HG02970 (cell line): ENCODE results near the gene NDST1.

Experiments used
- ATAC-seq: cut with Tn5 transposase; IDR thresholded peaks from one replicate; pipeline ENCODE4 v1.9.1; 2021; ENCODE audit warnings: mild to moderate bottlenecking, moderate library complexity, moderate number of reproducible peaks; ENCODE audit not compliant: unreplicated experiment, low FRiP score

The NDST1 gene

DNA sequence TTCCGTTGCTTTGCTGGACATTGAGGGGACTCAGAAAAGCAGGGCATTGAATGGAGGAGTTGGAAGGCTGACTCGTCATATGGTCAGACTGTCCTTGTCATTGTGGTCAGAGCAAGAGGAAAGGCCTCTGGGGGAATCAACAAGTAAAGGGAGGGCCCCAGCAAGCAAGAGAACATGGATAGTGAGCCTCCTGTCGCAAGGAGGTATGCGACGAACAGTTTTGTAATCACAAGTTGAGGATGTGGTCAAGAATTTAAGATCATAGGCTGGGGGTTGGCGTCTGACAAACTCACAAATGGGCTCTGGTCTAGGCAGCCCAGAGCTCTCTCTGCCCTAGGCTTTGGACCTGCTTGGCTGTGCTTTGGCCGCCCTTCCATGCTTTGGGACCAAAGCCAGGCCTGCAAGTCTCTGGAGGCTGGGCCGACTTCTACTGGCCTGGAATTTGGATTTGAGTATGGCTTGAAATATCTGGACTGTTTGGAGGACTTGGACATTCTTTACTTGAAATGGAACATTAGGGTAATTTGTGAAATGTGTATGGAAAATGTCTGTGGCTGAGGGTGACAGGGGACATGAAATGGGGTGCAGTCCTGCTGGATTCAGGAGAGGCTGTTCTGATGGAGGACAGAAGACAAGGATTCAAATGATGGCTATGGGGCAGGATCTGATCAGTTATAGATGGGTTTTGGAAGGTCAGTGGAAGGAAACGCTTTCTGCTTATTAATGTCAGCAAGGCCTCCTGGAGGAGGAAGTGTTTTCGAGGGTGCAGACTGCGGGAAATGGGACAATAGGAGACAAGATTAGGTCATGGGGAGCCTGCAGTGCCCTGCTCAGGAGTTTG is 19.2 kb upstream of the NDST1 start:
- no peak for ATAC-seq

GRCh38 chr5:150489360-150490295 is 18.3 kb upstream of the NDST1 start:
- peak; percentile 70 for ATAC-seq

DNA sequence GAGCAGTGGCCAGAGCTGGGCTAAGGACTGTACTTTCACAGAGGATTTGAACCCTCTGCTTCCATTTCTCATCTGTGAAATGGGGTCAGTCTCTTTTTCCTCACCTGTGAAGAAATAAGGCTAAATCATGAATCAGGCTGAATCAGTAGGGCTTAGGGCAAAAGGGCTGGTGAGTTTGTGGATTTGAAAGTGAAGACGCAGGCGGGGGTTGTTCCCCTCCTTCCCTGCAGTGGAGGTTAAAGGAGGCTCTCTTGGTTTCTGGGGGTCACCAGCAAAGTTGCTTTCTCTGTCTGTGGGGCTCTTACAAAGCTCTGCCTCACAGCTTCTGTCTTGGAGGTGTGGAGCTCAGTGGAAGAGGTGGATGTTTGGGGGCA is 17.6 kb upstream of the NDST1 start:
- no peak for ATAC-seq

DNA sequence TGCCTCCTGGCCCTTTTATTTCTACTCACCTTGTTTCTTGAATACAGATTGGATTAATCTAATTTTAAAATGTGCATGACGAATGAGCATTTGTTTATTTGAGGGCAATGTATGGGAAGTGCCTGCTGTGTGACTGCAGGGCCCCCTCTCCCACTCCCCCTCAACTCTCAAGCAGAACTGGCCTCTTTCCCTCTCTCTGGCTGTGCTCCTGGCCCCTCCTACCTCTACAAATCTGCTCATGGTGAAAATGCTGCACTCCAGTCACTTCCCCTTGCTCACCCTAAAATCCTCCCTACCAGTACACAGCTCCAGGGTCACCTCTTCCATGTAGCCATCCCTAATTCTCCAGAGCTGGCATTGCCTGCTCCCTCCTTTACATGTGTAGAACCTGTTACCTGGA is 17.2 kb upstream of the NDST1 start:
- ATAC-seq, result no peak

GRCh38 chr5:150491876-150492275 is 16.1 kb upstream of the NDST1 start:
- no peak for ATAC-seq

GRCh38 chr5:150492621-150493020 is 15.3 kb upstream of the NDST1 start:
- no peak for ATAC-seq

GRCh38 chr5:150496098-150496497 is 11.8 kb upstream of the NDST1 start:
- no peak for ATAC-seq

- ATAC-seq, result no peak
These were observed 11.4 kb upstream of the NDST1 start for GRCh38 chr5:150496534-150496933.

DNA sequence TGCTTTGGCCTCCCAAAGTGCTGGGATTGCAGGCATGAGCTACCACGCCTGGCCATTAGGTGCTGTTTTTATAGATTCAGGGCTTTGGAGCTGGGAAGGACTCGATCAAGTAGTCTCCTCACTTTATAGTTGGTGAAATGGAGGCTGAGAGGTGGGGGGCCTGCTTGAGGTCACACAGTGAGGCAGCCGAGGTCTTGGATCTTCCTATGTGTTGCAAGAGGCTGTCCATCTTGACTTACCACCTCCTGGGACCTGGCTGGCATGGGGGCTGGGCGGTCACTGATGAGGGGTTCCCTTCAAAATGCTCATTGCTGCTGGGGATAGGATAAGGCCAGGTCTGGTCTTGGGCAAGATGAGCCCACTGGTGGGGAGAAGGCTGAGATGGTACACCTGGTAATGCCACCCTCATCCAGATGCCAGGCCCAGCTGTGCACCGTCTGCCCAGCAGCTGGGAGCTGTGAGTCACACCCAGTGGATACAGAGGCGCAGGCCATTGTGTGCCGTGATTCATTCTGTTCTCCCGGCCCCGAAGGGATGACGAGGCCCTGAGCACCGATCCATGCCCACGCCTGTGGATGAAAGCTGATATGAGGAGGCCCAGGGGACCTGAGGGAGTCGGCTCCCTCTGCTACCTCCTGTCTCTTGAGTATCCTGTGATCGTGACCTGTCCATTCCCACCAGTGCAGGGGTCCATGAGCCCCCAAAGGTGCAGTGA is 10.5 kb upstream of the NDST1 start:
- no peak for ATAC-seq

DNA sequence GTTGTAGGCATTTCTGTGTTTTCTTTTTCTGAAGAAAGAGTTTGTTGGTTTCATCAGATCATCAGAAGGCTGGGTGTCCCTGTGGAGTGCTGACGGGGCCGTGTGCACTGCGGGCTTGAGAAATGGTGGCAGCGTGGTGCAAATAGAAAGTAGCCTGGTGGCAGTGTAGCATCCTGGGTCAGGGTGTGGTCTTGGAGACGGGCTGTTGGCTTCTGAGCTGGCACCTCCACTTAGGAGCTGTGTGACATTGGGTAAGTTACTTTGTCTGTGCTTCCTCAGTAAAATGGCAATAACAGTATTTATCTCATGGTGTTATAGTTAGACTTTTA is 10.0 kb upstream of the NDST1 start:
- ATAC-seq, result no peak

DNA sequence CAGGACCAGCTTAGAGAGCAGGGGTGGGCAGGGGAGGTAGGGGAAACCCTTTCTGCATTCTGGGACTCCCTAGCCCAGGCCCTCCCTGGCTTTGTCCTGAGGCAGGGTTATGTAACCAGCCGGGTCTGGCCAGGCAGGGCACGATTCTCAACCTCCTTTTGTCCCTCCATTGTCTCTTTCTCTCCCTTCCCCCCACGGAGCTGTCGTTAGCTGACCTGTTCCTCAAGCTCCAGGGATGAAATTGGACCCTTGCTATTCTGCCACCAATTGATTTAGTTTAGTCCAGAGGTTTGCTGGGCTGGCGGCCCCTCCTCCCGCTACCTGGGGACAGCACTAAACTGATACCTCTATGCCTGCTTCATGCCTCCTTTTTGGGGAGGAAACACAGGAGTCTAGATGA is 9.4 kb upstream of the NDST1 start:
- ATAC-seq, result no peak

DNA sequence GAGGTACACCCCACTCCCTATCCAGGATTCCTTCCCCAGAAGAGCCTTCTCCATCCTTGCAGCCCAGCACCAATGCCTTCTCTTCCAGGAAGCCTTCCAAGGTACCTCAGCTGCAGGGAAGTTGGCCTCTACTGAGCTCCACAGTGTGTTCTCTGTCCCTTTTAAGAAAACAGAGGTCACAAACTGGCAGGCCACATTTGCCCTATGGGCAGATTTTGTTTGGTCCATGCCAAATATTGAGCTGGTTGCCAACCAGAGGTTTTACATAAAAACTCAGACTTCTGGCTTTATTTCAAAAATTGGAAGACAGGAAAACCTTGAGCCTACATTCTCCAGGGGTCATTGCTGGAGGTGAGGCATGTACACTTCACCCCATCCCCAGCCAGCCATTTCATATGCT is 9.0 kb upstream of the NDST1 start:
- no peak for ATAC-seq

DNA sequence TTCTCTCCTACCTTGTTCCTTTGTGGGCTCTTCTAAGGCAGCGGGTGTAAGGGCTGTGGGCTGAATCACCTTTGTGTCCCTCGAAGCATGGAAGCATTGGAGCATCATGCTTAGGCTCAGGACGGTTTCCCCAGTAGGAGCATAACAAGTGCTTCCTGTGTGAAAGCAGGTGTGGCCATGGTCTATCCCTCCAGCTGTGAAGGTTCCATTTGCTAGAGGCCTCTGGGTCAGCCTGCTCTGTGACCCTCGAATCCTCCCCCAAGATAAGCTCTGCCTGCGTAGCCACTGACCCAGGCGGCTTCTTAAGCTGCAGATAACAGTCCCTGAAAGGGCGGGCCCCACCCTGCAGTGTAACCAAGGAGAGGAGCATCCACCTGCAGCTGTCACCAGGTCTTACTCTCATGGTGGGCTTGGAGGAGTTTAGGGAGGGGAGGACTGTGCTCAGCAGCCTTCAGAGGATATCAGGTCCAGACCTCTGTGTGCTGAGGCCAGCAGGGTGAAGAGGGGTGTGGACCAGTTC is 8.4 kb upstream of the NDST1 start:
- ATAC-seq, result no peak

- ATAC-seq, result no peak
These were observed 7.5 kb upstream of the NDST1 start for GRCh38 chr5:150500328-150500841.

DNA sequence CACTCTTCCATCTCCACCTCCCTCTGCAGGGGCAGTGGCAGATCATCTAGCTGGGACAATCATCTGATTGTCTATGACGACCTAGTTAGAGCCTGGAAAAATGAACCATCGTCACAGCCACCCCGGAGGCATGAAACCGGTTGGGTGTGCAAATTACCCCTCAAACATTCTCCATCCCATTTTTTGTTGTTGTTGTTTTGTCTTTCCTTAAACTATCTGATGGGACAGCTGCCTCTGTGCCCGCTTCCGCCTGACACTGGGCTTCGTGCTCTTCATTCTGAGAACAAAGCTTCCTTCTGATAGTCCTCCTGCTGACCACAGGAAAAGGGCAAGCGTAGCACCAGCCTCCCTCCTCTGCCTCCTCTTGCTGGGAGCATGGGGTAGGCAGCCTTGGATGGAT is 7.0 kb upstream of the NDST1 start:
- ATAC-seq, result no peak

DNA sequence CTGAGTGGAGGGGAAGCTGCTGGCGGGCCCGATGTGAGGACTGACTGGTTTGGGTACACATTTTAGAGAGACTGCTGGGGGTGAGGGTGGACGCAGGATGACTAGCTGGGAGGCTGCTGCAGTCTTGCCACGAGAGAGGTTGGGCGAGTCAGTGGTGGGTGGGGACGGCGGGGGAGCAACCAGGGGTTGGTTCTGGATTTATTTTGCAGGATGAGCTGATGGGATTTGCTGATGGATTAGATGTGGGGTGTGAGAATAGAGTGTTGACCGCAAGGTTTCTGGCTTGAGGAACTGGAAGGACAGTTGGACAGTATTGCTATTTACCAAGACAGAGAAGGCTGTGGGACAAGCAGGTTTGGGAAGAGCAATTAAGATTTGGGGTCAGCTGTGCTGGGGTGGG is 5.8 kb upstream of the NDST1 start:
- ATAC-seq, result no peak

DNA sequence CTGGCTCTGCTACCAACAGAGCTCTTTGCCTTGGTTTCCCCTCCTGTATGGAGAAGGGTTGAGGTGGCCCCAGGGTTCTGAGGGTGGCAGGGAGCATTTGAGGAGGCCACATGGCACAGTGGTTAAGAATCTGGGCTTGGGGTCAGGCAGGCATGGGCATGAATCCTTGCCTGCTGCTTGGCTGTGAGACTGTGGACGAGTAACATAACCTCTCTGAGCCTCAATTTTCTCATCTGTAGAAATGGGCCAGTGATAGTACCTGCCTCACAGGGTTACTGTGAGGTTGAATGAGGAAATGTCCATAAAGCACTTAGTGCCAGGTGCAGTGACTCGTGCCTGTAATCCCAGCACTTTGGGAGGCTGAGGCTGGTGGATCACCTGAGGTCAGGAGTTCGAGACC is 5.1 kb upstream of the NDST1 start:
- ATAC-seq, result no peak

DNA sequence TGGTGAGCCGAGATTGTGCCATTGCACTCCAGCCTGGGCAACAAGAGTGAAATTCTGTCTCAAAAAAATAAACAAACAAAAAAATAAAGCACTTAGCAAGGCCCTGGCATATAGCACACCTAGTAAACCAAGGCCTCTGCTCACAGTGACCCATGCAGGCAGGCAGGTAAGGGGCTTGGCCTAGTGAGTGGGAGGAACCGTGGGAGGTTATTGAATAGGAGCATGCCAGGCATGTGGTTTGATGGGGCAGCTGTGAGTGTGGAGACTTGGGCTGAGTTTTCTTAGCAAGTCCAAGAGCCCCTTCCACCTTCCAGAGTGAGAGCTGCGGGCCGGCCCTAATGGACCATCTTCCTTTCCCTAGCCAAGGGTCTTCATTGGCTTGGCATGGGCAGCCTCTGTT is 4.5 kb upstream of the NDST1 start:
- no peak for ATAC-seq

DNA sequence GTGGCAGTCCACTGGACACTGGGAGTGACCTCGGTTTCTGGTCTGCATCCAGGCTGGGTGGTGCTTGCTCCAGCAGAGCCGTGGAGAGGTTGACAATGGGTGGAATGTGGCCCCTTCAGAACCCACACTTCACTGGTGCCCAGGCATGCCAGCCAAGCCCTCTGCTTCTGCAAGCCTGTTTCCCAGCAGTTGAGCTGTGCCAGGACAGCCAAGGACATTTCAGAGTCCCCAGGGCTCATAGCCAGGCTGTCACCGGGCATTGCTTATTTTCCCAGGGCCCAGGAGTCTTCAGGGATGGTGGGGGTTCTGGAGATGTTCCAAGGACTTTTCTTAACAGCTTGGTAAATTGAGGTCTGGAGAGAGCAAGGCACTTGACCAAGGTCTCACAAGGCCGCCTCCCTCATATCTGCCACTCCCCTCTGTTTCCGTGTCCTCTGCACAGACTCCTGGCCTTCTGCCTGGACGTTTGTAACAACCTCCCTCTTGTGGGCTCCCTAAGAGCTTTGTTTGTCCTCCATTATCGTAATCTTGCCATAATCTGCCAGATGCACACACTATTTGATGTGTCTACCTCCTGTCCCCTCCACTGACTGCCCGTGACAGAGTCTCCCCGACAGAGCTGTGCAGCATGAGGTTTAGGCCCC is 3.8 kb upstream of the NDST1 start:
- no peak for ATAC-seq

- ATAC-seq, result no peak
These were observed 2.9 kb upstream of the NDST1 start for GRCh38 chr5:150505041-150505511.
